ENCODE measurements around the gene CHST6.
"Not testable (repeated sequence)": the region's sequence is repeated elsewhere in the genome, so short reads cannot be mapped to it uniquely, and the experiment has no call there.

CHST6 gene

DNA sequence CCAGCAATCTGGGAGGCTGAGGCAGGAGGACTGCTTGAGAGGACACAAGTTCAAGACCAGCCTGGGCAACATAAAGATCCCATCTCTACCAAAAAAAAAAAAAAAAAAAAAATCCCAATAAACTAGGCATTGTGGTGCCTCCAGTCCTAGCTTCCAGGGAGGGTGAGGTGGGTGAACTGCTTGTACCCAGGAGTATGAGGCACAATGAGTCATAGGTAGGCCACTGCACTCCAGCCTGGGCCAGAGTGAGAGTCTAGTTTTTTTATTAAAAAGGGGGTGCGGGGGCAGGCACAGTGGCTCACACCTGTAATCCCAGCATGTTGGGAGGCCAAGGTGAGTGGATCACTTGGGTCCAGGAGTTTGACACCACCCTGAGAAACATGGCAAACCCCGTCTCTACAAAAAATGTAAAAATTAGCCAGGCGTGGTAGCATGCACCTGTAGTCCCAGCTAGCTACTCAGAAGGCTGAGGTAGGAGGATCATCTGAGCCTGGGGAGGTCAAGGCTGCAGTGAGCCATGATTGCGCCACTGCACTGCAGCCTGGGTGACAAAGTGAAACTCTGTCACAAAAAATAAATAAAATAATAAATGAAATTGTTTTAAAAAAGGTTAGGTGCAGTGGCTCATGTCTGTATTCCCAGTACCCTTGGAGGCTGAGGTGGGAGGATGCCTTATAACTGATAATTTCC is 7.8 kb upstream of the CHST6 start:
- no peak for DNase-seq (ENCODE audit: low read depth)
- TF ChIP-seq, protein P1, sequence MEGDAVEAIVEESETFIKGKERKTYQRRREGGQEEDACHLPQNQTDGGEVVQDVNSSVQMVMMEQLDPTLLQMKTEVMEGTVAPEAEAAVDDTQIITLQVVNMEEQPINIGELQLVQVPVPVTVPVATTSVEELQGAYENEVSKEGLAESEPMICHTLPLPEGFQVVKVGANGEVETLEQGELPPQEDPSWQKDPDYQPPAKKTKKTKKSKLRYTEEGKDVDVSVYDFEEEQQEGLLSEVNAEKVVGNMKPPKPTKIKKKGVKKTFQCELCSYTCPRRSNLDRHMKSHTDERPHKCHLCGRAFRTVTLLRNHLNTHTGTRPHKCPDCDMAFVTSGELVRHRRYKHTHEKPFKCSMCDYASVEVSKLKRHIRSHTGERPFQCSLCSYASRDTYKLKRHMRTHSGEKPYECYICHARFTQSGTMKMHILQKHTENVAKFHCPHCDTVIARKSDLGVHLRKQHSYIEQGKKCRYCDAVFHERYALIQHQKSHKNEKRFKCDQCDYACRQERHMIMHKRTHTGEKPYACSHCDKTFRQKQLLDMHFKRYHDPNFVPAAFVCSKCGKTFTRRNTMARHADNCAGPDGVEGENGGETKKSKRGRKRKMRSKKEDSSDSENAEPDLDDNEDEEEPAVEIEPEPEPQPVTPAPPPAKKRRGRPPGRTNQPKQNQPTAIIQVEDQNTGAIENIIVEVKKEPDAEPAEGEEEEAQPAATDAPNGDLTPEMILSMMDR (conservative IDR thresholded peaks at IDR 0.05; ENCODE audit: low read depth, low read length), result no peak
- H3K4me3 ChIP-seq (ENCODE audit: low read length), result no peak overlapping the region

DNA sequence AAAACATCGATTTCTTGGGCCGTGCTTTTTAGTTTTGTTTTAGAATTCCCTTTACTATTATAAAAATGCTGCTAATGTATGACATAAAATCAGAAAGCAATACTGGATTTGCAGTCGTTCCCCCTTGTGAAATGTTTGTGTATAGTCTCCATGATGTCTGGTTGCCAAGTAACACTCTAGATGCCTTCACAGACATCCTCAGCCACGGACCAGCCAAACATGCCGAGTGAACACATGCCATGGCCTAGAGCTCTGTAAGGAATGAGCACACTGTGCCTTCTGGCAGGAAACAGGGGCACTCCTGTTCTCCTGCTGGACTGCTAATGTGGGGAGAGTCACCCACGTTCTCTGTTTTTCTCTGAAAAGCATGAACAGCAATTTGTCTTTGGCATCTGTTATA is 6.6 kb upstream of the CHST6 start:
- not testable (repeated sequence) for H3K4me3 ChIP-seq (ENCODE audit: low read length); DNase-seq (ENCODE audit: low read depth)

DNA sequence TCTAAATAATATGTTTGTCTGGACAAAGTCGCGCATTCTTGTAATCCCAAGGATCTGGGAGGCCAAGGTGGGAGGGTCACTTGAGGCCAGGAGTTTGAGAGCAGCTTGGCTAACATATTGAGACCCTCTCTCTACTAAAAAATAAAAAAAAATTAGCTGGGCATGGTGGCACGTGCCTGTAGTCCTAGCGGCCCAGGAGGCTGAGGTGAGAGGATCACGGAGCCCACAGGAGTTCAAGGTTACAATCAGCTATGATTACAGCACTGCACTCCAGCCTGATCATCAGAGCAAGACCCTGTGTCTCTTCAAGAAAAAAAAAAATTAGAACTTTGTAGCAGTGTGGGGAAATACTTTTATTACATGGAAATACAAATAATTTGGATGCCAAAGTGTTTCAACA is 6.1 kb upstream of the CHST6 start:
- TF ChIP-seq, protein P1 (conservative IDR thresholded peaks at IDR 0.05; ENCODE audit: low read depth, low read length), result no peak
- H3K4me3 ChIP-seq (ENCODE audit: low read length), result no peak overlapping the region
- DNase-seq (ENCODE audit: low read depth), result no peak

DNA sequence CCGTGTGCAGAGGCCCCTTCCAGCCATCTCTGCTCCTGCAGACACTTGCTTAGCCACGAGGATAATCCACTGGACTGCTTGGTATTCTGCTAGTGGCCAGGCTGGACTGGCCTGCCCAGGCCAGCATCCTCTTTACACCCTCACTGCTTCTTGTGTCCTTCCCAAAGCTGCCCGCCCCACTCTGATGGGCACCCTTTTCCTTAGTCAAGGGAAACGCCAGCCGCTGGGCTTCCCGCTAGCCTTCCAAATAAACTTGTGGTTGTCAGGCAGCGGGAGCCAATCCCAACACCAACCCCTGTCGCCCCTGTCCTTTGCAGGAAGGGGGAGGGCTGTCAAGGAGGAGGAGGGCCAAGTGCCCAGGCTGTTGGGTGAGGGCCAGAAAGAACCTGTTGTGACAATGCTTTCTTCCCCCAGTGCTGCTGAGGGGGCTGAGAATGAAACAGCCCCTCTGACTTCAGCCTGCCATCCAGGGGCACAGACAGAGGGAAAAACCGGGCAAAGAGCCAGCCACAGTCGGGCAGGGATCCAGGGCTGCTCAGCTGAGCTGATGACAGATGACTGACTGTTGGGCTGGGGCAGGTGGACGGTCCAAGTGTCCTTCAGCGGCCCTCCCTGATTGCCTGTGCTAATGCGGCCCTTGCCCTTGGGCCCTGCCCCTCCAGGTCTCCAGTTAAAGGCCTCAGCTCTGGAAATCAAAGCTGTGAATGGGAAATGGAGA is 3.5 kb upstream of the CHST6 start:
- not testable (repeated sequence) for H3K4me3 ChIP-seq (ENCODE audit: low read length); DNase-seq (ENCODE audit: low read depth)

DNA sequence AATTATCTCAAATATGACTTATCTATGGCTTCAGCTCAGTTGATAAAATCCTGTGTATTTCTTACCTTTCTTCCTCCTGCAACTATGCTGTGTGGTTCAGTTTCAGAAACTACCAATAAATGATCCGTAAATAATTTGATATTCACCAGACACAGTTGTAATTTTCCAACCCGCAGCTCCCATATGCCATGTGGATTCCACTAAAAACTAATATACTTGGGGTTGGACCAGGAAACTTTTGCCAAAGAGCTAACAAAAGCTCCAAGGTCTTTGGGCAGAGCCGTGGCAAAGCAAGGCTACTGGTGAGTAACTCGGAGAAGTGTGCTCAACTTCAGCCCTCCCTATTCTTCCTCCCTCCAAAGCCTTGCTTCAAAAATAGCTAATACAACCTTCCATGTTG is 2.3 kb upstream of the CHST6 start:
- TF ChIP-seq, protein P1 (conservative IDR thresholded peaks at IDR 0.05; ENCODE audit: low read depth, low read length), result no peak

DNA sequence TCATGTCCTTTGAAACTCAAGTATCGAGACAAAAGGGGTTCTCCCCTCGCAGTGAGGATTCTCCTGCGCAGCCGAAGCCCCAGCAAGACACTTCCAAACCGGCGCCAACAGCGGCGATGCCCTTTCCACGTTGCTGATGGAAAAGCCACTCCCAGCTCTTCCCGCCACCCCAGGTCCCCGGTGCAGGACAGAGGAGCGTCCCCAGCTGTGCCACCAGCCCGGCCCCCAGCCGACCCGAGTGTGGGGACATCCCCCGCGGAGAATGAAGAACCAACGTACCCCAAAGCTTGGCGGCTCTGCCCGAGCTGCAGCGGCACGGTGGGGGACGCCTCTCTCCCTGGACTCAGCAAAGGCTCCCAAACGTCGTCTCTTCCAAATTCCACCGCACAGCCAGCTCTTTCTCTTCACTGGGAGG is 573 bp downstream of the CHST6 start:
- DNase-seq (ENCODE audit: low read depth), result no peak
- TF ChIP-seq, protein P1 (conservative IDR thresholded peaks at IDR 0.05; ENCODE audit: low read depth, low read length), result no peak
- H3K4me3 ChIP-seq (ENCODE audit: low read length), result peak overlapping the region; percentile 48

More for the DNA sequence above, 2.3 kb upstream of the CHST6 start:
- no peak for DNase-seq (ENCODE audit: low read depth)
- H3K4me3 ChIP-seq (ENCODE audit: low read length), result no peak overlapping the region

DNA sequence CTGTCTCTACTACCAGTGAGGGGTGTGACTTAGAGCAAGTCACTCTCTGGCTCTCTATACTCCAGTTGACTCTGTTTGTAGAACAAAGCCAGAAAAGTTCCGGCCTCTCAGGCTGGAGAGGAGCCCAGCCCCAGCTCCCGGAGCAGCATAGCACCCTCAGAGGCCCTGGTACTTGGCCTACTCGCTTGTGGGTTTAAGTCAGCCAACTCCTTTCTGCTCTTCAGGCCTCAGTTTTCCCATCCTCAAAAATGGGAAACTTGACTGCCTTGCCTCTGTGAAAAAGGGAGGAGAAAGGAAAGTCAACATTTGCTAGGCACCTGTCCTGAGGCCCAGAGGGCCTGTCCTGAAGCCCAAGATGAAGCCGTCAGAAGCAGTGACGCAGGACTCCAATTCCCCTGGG is 1.1 kb downstream of the CHST6 start:
- no peak overlapping the region for H3K4me3 ChIP-seq (ENCODE audit: low read length)
- DNase-seq (ENCODE audit: low read depth), result no peak
- TF ChIP-seq, protein P1 (conservative IDR thresholded peaks at IDR 0.05; ENCODE audit: low read depth, low read length), result no peak

DNA sequence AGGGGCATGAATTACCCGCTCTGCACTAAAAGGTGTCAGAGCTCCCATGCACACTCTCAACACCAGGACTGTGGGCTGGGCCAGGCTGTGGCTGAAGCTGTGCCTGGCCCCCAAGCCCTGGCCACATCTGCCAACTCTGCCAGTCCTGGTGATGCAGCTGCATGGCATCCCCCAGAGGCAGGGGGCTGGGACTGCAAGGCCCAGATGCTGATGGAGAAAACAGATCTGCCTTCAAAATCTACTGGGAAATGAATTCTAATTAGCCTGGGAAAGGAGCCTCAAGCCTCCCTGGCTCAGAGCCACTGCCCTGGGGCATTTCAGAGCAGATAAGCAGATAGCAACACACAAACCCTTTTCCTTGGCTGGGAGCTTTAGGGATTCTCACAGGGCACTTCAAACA is 3.4 kb downstream of the CHST6 start:
- H3K4me3 ChIP-seq (ENCODE audit: low read length), result no peak overlapping the region
- TF ChIP-seq, protein P1 (conservative IDR thresholded peaks at IDR 0.05; ENCODE audit: low read depth, low read length), result peak; percentile 37
- DNase-seq (ENCODE audit: low read depth), result no peak

Data from retinal pigment epithelial cell (primary cell).